Epithelial cell of esophagus (primary cell): ENCODE data around the gene PTPRR.

Source experiments
- DNase-seq: peaks from one replicate; pipeline ENCODE4 v3.0.0; 2010; ENCODE audit warnings: low read depth
- H3K4me3 ChIP-seq: 2 replicates; pipeline ENCODE4 v1.5.1; 2011; ENCODE audit warnings: mild to moderate bottlenecking, low read length, control low read depth
- TF ChIP-seq, protein P1 (sequence below): IDR thresholded peaks from 2 replicates; pipeline ENCODE4 v1.5.1; 2011; ENCODE audit warnings: low read depth, mild to moderate bottlenecking, low read length, control low read depth, inconsistent platforms; ENCODE audit not compliant: insufficient read depth; ENCODE audit errors: missing control alignments

The PTPRR gene

DNA sequence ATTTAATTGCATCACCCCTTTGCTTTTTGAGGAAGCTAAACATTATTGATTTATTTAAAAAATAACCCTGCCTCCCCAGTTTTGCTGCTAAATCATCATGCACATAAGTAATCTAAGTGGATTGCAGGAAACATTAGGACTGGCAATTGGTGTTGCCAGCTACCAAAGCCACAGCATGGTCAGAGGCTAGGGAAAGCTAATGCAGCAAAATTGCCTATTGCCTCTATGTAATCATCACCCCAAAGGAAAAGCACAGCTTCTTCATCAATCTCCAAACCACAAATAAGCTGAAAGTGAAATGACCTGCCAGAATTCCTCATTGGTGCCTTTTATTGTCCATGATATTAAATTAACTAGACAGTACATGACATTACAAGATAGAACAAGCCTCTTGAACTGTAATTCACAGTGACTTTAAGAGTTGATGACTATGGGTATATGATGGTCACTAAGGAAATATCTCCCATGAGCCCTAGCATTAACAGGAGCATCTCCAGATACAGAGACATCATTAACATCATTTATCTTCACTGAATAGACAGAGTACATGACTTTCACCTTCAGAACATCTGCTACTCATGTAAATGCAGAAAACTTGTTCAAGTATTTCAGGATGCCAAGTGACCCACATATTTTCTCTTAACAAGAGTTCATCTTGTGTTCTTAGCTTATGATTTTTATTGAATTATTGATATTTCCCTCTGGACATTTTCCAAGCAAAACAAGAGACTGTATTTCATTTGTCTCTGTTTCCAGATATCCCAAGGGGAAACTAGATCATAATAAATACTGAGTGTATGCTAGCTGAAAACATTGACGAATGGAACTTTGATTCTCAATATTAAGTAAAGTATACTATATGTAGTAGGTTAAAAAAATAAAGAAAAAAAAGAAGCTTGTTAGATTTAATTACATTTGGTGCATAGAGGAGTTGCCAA, 29.4 kb downstream of the PTPRR start:
- DNase-seq: no peak
- no peak overlapping the region for H3K4me3 ChIP-seq
- TF ChIP-seq, protein P1, sequence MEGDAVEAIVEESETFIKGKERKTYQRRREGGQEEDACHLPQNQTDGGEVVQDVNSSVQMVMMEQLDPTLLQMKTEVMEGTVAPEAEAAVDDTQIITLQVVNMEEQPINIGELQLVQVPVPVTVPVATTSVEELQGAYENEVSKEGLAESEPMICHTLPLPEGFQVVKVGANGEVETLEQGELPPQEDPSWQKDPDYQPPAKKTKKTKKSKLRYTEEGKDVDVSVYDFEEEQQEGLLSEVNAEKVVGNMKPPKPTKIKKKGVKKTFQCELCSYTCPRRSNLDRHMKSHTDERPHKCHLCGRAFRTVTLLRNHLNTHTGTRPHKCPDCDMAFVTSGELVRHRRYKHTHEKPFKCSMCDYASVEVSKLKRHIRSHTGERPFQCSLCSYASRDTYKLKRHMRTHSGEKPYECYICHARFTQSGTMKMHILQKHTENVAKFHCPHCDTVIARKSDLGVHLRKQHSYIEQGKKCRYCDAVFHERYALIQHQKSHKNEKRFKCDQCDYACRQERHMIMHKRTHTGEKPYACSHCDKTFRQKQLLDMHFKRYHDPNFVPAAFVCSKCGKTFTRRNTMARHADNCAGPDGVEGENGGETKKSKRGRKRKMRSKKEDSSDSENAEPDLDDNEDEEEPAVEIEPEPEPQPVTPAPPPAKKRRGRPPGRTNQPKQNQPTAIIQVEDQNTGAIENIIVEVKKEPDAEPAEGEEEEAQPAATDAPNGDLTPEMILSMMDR: no peak

DNA sequence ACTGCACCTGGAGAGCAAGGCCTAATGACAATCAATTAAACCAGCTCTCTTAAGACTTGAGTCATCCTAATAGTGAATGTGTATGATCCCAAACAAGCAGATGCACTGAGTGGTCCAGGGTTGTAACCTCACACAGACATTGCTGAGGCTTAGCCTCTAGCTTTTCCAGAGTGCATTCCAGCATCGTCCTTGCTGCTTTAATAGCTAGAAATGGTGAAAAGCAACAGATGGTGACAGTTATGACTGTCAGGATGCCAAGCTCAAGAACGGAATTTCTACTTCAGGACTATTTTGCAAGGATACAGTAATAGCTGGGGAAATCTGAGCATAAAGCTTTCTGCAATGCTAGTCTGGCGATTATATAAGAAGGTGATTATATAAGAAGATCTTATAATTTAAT, 34.6 kb downstream of the PTPRR start:
- H3K4me3 ChIP-seq: no peak overlapping the region
- DNase-seq: no peak
- TF ChIP-seq, protein P1: no peak

DNA sequence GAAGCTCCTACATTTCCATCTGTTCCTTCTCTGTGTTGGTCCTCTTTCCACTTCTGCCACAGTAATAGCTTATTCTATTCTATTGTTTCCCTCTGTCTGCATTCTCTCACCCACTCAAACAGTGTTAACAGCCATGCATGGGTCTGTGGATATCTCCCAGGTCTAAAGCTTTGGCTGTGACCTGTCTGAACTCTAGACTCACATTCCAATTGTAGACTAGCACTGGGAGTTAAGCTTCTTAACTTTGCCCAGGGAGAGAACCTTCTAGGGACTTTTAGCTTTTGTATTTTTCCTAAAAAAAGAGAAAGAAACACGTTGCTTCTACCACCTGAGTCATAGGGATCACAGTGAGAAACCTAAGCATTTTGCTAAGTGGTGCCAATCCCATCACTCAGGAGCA, 36.7 kb downstream of the PTPRR start:
- TF ChIP-seq, protein P1: no peak
- H3K4me3 ChIP-seq: no peak overlapping the region
- no peak for DNase-seq

DNA sequence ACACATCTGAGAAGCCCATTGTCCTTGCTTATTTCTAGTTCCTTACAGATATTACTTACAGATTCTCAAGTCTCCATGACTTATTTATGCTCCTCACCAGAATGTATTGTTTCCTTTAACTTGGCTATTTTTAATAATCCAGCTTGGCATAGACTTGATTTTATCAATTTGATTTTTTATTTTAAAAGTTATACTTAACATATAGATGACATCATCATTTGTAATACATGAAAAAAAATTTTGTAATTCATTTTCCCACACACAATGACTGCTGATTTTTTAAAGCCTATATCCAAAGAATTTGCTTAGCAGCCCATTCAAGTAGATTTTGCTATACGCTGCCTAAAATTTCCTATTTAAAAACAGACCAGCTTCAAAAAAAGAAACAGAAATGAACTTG, 39.8 kb downstream of the PTPRR start:
- H3K4me3 ChIP-seq: no peak overlapping the region
- TF ChIP-seq, protein P1: no peak
- no peak for DNase-seq

DNA sequence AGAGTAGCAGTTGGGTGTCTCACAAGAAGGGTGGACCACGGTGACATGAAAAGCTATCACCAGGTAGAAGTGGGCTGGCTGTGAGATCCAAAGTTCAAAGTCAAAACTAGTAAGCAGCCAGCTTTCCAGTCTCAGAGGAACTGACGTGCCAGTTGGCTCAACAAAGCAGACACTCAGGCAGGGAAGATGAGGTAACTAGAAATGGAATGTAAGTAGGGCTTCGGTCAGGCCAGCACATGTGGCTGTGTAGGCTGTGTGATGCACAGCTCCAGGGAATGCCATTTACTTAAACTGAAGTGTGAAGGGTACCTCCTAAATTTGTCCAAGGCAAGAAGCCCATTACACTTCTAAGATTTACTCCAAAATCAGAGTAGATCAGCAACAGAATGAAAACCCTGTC, 43.6 kb downstream of the PTPRR start:
- DNase-seq: peak; percentile 88
- no peak overlapping the region for H3K4me3 ChIP-seq
- TF ChIP-seq, protein P1: no peak

DNA sequence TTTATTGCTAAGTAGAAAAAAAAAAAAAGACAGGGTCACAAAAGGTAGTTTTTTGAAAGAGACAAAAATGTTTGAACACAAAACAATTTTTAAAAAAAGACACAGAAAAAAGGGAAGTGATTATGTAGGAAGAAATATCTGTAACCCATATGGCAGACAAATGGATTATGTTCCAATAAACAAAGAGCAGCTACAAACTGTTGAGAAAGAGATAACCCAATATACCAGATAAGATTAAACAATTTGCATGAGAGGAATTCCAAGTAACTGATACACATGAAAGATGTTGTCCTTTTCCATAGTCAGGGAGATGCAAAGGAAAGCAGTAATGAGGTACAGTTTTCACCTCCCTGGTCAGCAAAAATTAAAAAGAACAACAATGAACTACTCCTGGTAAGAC, 44.9 kb downstream of the PTPRR start:
- H3K4me3 ChIP-seq: no peak overlapping the region
- TF ChIP-seq, protein P1: no peak
- DNase-seq: no peak

DNA sequence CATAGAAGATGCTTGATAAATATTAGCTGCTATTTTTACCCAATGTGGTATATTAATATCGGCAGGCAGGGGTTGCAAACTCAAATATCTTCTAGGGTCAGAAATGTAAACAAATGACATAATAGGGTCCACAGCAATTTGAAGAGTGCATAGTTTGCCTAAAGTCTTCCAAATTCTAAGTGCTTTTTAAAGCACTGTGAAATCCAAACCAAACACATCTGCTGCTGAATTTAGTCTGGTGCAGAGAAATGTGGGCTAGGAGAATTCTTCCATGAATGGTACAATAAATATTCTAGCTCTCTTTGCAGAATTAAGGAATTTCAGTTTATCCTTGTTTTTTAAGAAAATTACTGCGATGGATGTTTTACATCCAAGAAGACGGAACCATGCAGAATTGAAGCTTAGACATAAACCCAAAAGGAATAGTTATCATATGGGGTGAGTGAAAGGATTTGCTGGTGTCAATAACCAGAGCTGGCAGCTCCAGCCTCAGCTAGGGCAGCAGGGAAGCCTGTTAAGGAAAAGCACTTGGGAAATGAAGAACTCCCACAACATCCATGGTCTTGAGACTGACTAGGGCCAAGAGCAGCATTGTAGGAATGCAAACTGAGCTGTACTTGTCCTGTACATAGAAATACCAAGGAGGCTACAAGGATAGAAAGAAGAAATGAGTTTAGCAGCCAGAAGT, 65.5 kb downstream of the PTPRR start:
- TF ChIP-seq, protein P1: no peak
- no peak overlapping the region for H3K4me3 ChIP-seq
- DNase-seq: no peak
